NCI-H82 (cell line): Measurements from ENCODE around the gene ZC2HC1B.
A peak's percentile ranks its signal among the peaks of the same experiment; 100 is the strongest.
"Not testable (repeated sequence)": the region's sequence is repeated elsewhere in the genome, so short reads cannot be mapped to it uniquely, and the experiment has no call there.

Source experiments
- DNase-seq: peaks from one replicate; lab custom pipeline; 2025; lab: John Stamatoyannopoulos, UW

The ZC2HC1B gene, protein sequence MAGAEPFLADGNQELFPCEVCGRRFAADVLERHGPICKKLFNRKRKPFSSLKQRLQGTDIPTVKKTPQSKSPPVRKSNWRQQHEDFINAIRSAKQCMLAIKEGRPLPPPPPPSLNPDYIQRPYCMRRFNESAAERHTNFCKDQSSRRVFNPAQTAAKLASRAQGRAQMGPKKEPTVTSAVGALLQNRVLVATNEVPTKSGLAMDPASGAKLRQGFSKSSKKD

GRCh38 chr6:143864234-143864633 lies at the start of gene ZC2HC1B:
Gene ZC2HC1B, plus strand, starts transcription at chr6:143864474. Its CDS starts 66 bp downstream, at chr6:143864540.
- DNase-seq, result no peak

- DNase-seq, result no peak
These were observed 46.7 kb upstream of the ZC2HC1B start for GRCh38 chr6:143817621-143818020.

DNA sequence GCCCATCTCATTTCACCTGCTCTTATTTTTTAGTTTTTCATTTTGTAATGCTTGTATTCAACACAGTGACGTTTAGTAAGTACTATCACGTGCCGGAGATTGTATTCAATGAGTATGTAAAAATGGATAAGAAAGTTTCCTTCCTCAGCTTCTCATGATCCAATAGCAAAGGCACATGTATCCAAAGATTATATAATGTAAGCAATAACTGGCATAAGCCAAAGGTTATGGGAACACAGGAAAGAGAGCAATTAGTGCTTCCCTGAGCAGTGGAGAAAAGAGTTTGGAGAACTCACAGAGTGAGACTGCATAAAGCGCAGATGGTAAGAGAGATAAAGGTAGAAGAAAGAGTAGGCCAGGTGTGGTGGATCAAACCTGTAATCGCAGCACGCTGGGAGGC lies 42.9 kb upstream of the ZC2HC1B start:
- DNase-seq, result no peak

DNA sequence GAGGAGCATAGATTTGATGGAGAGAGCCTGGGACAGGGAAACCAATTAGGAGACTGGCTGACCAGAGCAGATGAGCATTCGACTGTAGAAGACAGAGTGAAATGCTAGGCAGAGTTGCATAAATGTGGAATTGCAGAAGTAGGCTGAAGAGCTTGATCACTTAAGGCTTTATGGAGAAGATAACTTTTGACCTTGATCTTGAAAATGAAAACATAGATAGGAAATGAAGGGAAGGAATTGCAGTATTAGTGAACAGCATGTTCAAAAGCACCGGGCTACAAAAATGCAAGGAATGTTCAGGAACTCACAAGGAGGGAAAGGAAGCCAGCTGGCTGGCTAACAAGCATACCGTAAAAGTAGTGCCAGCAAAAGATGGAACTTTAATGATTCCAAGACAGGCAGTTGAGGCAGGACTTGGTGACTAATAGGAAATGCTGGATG lies 41.7 kb upstream of the ZC2HC1B start:
- DNase-seq, result no peak

- DNase-seq, result no peak
These were observed 40.7 kb upstream of the ZC2HC1B start for GRCh38 chr6:143823548-143823947.

GRCh38 chr6:143828572-143828971 lies 35.7 kb upstream of the ZC2HC1B start:
- no peak for DNase-seq

GRCh38 chr6:143836150-143836549 lies 28.1 kb upstream of the ZC2HC1B start:
- no peak for DNase-seq

DNA sequence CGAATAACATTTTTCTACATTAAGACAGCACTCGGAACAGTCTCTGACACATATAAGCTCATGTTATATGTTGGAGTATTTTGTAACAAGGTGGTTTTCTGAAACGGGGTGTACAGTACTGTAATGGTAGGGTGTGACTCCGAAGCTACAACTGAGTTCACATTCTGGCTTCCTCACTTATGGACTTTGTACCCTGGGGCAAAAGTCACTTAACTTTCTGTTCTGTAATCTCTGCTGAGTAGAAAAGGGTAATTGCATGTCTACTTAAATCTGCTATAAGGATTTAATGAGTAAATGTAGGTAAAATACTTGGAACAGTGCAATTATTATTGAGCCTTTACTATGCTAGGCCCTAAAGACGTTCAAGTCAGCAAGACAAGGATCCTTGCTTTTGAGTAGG lies 25.9 kb upstream of the ZC2HC1B start:
- no peak for DNase-seq

DNA sequence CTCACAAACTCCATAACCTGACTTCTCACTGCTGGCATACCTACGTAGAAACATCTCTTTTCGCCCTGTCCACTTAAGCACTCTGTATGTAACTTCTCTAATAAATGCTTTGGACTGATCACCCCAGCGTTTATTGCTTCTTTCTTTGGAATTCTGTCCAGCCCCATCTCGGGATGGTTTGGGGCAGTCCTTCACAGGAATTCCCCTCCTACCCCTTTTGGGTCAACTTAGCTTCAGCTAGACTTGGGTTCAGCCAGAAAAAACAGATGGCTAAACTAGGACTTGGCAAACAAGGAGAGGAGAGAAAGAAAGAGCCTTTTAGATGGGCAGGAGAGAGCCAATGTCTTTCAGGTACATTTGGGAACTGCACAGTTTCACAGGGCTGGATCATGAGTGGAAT lies 25.1 kb upstream of the ZC2HC1B start:
- no peak for DNase-seq

GRCh38 chr6:143840595-143841265 lies 23.5 kb upstream of the ZC2HC1B start:
- DNase-seq, result no peak

DNA sequence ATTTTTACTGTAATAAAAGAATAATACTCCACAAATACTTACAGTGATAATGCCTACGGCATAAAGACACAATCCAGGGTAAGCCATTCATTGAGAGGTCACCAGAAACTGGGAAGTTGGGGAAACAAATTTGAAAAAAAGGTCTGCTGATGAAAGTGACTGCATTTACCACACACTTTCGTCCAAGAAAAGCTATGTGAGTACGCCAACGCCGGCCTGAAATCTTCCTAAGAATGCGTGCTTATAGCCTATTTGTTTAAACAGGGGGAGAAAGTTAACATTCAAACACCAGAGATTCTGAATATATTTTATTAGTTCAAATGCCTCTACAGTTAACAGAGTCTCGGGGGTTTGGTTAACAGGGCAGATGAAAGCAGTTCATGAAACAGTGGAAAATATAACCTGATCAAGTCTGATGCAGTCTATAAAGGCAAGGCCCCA lies 21.8 kb upstream of the ZC2HC1B start:
- DNase-seq, result no peak

- peak; percentile 98 for DNase-seq
These were observed 21.2 kb upstream of the ZC2HC1B start, which contains the start of gene LTV1 for GRCh38 chr6:143842902-143843676. Gene LTV1, plus strand, starts transcription at chr6:143843338. Its CDS starts 140 bp downstream, at chr6:143843478.

GRCh38 chr6:143843677-143843999 lies 20.6 kb upstream of the ZC2HC1B start:
- DNase-seq, result peak; percentile 45

- no peak for DNase-seq
These were observed 20.3 kb upstream of the ZC2HC1B start for GRCh38 chr6:143844006-143844405.

GRCh38 chr6:143845033-143845432 lies 19.2 kb upstream of the ZC2HC1B start:
- no peak for DNase-seq

- not testable (repeated sequence) for DNase-seq
These were observed 12.6 kb upstream of the ZC2HC1B start for GRCh38 chr6:143851706-143852105.

GRCh38 chr6:143855057-143855456 lies 9.2 kb upstream of the ZC2HC1B start:
- not testable (repeated sequence) for DNase-seq

- DNase-seq, result not testable (repeated sequence)
These were observed 7.5 kb upstream of the ZC2HC1B start for GRCh38 chr6:143856762-143857161.

GRCh38 chr6:143857651-143858050 lies 6.6 kb upstream of the ZC2HC1B start:
- no peak for DNase-seq

DNA sequence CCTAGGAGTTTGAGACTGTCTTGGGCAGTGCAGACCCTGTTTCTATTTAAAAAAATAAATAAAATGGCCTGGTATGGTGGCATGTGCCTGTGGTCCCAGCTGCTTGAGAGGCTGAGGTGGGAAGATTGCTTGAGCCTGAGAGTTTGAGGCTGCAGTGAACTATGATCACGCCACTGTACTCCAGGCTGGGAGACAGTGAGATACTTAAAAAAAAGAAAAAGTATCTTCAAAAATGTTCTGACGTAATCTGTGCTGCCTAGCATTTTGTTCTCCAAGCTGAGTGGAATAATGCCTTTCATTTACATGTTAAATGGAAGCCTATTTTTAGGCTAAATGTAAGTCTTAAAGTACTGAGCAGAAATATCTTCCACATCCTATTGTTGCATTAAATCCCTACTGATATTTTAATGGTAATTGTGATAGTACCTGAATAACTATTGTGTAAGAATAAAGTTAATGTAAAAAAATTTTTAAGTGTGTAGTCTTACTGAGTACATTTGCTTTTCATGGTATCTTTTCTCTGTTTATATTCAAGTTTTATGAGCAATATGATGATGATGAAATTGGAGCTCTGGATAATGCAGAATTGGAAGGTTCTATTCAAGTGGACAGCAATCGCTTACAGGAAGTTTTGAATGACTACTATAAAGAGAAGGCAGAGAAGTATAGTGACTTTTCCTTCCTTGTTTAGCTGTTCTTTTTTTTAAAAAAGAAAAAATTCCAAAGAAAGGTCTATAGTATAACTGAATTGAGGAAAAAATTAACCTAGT lies 4.2 kb upstream of the ZC2HC1B start:
- no peak for DNase-seq

DNA sequence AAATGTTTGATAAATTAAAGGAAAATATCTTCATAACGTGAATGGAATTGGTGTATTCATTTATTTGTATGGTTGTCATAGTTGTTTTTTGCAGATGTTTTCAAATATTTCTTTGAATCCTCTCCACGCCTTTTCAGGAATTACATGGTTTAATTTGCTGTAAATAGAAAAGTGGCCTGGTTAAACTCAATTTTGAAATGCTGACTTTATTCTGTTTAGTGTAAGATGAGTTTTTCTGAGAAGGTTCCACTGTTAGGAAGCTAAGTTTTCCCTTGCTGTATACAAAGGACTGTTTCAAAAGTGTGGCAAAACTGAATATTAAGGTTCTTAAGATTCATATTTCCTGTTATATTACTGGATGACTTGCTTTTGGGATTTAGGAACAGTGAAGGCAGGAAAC lies 503 bp upstream of the ZC2HC1B start:
- DNase-seq, result no peak

DNA sequence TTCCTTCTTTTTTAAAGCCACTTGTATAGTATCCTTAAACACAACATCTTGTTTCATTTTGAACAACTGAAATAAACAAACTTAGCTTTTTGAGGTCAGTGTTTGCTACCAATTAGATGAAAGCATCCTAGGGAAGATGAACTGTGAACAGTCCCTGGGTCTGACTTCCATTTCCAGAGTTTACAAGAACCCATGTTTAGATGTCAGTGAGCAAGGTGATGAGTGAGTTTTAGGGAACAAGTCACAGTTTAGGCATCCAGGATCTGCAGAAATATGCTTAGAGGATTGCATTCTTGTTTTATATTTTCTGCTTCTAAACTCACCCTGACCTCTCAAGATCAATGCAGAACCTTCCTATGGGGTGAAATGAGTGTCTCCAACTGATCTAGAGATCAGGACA lies 3.0 kb downstream of the ZC2HC1B start:
- DNase-seq, result no peak
